GM12872 (cell line): ENCODE results near the gene GPS1.

ENCODE experiments used
- TF ChIP-seq, protein P1 (sequence below): IDR thresholded peaks from 3 replicates; pipeline ENCODE4 v1.5.1; 2011; ENCODE audit warnings: low read depth, mild to moderate bottlenecking, low read length, moderate library complexity; ENCODE audit not compliant: insufficient read depth

GPS1 gene

GRCh38 chr17:82092094-82092586, 40.4 kb downstream of the GPS1 start:
- TF ChIP-seq, protein P1, sequence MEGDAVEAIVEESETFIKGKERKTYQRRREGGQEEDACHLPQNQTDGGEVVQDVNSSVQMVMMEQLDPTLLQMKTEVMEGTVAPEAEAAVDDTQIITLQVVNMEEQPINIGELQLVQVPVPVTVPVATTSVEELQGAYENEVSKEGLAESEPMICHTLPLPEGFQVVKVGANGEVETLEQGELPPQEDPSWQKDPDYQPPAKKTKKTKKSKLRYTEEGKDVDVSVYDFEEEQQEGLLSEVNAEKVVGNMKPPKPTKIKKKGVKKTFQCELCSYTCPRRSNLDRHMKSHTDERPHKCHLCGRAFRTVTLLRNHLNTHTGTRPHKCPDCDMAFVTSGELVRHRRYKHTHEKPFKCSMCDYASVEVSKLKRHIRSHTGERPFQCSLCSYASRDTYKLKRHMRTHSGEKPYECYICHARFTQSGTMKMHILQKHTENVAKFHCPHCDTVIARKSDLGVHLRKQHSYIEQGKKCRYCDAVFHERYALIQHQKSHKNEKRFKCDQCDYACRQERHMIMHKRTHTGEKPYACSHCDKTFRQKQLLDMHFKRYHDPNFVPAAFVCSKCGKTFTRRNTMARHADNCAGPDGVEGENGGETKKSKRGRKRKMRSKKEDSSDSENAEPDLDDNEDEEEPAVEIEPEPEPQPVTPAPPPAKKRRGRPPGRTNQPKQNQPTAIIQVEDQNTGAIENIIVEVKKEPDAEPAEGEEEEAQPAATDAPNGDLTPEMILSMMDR: no peak

GRCh38 chr17:82092628-82092994, 40.9 kb downstream of the GPS1 start:
- TF ChIP-seq, protein P1: no peak

GRCh38 chr17:82092995-82093751, 41.5 kb downstream of the GPS1 start:
- TF ChIP-seq, protein P1: no peak

GRCh38 chr17:82094931-82095776, 43.5 kb downstream of the GPS1 start:
- TF ChIP-seq, protein P1: no peak

DNA sequence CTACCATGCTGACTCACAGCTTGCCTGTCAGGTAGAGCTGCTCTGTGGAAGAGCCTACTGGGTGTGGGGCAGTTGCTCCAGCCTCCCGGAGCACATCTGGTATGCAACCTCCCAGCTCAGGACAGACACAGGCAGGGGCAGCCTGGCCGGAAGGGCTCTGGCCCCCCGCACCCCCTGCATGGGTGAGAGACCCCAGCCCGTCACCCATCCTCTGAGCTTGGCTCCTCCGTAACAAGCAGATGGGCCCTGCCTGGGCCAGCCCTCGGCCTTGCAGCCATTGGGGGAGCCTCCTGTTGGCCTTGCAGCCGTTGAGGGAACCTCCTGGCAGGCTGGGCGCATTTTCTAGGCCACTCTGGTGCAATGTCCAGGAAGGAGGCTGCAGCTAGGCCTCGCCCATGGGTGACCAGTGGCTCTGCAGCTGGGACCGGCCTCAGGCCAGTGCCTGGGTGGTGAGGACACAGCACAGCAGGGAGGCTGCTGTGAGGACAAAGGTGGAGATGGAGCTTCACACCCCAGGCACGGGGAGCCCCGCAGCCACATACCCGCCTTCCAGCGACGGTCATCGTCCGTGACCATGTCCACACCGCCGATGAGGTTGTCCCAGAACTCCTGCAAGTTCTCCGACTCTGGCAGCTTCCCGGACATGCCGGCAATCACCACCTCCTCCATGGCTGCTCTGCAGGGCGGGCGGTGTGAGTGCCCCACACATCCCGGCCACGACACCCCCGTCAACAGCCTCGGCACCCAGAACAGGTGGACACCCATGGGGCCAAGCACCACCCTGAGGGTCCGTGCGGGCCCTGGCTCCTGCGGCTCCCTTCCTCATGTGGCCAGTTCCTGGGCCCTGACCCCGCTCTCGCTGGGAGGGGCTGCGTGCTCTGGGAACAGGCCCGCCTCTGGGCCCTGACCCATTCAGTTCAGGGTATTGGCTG, 44.3 kb downstream of the GPS1 start:
- TF ChIP-seq, protein P1: no peak

DNA sequence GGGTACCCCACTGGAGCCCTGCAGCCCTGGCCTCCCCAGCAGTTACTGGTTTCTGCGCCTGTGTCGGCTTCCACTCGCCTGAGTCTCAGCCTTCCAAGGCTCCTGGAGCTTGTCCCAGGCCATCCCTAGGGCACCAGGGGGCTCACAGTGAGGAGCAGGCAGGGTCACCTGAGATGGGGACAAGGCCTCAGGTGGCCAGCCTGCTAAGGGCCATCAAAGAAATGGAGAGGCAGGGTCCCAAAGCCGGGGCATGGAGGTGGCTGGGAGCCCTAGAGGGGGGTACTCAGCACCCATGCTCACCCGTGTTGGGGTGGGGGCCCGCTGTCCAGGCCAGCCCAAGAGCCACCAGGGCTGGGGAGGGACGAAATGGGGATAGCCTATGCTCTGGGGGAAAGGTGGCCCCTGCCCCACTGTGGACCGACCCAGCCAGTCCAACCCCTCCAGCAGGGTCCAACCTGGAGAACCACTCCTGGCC, 45.0 kb downstream of the GPS1 start:
- TF ChIP-seq, protein P1: no peak
